AG10803 (cell line): ENCODE results near the gene LSM11.
A peak's percentile ranks its signal among the peaks of the same experiment; 100 is the strongest.

ENCODE experiments used
- DNase-seq: peaks from one replicate; pipeline ENCODE4 v3.0.0; 2010; ENCODE audit warnings: low read depth
- H3K4me3 ChIP-seq: 2 replicates; pipeline ENCODE4 v1.5.1; 2011; ENCODE audit warnings: mild to moderate bottlenecking, low read length, control low read depth
- TF ChIP-seq, protein P1 (sequence below): conservative IDR thresholded peaks from 2 replicates; pipeline ENCODE4 v1.5.1; 2011; ENCODE audit warnings: mild to moderate bottlenecking, low read length, control low read depth, inconsistent platforms

Gene LSM11

DNA sequence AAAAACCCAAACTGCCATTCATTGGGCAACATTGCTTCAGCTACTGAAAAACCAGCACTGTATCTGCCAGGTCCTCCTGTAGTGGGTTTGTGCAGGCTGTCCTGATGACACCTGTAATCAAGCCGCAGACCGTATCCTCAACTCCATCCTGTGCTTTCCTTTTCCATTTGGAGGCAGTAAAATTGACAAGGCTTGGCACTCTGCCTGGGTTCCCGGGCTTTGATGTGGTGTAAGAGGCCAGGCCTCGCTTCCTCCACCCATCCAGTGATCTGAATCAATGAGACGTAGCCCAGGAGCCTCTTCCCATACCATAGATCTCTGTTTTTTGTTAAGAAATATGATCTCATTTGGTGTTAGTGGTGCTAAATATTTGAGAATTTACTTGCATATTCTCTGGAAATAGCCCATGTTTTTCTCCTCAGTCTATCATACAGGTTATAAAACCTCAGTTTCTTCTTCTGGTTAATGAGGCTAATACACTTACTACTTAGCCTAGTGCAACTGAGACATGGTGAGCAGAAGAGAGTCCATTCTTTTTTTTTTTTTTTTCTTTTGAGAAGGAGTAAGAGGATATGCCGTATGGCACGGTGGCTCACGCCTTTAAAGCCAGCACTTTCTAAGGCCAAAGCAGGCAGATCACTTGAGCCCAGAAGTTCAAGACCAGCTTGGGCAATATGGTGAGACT, 34.8 kb downstream of the LSM11 start:
- H3K4me3 ChIP-seq: no peak overlapping the region
- TF ChIP-seq, protein P1, sequence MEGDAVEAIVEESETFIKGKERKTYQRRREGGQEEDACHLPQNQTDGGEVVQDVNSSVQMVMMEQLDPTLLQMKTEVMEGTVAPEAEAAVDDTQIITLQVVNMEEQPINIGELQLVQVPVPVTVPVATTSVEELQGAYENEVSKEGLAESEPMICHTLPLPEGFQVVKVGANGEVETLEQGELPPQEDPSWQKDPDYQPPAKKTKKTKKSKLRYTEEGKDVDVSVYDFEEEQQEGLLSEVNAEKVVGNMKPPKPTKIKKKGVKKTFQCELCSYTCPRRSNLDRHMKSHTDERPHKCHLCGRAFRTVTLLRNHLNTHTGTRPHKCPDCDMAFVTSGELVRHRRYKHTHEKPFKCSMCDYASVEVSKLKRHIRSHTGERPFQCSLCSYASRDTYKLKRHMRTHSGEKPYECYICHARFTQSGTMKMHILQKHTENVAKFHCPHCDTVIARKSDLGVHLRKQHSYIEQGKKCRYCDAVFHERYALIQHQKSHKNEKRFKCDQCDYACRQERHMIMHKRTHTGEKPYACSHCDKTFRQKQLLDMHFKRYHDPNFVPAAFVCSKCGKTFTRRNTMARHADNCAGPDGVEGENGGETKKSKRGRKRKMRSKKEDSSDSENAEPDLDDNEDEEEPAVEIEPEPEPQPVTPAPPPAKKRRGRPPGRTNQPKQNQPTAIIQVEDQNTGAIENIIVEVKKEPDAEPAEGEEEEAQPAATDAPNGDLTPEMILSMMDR: no peak
- peak; percentile 36 for DNase-seq

DNA sequence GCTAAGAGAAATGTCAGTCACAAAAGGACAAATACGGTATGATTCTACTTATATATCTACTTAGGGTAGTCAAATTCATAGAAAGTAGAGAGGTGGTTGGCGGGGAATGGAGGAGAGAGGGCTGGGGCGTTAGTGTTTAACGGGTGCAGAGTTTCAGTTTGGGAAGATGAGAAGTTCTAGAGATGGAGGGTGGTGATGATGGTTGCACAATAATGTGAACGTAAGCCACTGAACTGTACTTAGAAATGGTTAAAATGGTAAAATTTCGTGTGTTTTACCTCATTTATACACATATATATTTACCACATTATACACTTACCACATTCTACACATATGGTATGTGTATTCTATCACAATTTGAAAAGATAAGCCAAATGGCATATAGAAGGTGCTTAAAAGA, 35.7 kb downstream of the LSM11 start:
- TF ChIP-seq, protein P1: no peak
- H3K4me3 ChIP-seq: no peak overlapping the region

DNA sequence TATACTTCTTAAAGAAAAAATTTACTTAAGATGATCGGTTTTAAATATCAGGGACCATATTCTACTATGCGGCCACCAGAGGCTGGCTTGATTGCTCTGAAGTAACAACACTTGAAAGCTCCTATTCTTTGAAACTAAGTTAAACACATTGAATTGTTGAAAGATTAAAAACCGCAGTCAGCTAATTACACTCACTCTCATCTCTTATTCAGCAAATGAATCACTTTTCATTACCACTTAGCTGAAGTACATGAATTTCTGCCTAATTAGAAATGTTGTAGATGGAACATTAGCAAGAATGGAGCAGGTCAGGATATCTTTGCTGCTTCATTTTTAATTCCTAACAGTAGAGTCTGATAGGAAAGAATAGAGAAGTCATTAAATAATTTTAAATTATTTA, 42.3 kb downstream of the LSM11 start:
- no peak for DNase-seq
- TF ChIP-seq, protein P1: no peak
- no peak overlapping the region for H3K4me3 ChIP-seq

More for the DNA sequence above, 35.7 kb downstream of the LSM11 start:
- DNase-seq: no peak

DNA sequence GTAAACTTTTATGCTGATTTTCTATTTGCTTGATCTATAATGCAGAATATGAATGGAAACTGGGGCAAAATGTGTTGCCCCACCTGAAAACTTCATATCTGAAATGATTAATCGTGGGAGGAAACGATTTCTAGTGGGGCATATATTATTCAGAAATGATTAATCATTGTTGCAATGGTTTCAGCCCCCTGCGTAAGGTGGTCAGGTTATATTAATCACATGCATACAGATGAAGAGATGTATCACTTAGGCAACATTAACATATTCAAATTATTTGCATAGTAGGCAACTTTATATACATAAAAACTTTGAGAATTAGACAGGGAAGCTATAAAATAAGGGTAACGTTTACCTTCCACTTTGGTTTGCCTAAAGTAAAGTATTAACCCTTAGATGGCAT, 49.8 kb downstream of the LSM11 start:
- TF ChIP-seq, protein P1: no peak
- H3K4me3 ChIP-seq: no peak overlapping the region
- no peak for DNase-seq

DNA sequence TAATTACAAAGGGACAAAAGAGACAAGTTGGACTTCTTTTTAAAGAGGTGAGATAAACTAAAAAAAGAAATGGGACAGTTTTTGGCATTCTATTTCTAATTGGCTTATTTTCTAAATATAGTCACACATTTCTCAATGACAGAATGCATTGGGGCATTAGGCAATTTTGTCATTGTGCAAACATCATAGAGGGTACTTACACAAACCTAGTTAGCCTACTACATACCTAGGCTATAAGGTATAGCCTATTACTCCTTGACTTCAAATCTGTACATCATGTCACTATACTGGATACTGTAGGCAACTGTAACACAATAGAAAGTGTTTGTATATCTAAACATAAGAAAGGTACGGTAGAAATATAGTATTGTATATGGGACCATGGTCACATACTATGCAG, 56.1 kb downstream of the LSM11 start:
- H3K4me3 ChIP-seq: no peak overlapping the region
- DNase-seq: no peak
- TF ChIP-seq, protein P1: no peak

DNA sequence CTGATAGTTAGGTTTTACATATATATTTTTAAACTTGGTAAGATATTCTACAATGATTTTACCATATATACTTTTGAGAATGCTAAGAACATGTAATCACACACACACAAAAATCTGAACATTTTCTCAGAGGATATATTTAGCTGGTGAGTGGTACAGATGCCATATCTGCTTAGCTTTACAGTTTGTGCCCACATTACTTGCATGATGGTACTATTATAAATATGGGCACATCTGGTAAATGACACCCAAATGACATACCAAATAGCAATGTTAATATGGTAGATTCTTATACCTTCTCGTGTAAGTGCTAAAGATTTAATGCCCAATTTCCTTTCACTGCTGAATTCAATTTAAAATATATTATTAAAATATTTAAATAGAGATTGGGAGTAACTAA, 56.6 kb downstream of the LSM11 start:
- no peak for DNase-seq
- H3K4me3 ChIP-seq: no peak overlapping the region
- TF ChIP-seq, protein P1: no peak

DNA sequence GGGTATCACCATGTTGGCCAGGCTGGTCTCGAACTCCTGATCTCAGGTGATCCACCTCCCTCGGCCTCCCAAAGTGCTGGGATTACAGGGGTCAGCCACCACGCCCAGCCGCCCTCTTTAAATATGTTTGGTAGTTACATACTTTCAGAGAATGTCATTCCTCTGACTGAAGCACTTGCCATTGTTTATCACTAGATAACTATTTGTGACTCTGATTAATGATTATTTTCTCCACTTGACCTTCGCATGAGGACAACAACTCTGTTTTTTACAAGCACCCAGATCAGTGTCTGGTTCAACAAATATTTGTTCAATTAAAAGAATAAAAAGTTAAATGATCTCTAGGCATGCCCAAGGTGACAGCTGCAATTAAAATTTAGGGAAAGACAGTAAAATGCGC, 59.2 kb downstream of the LSM11 start:
- no peak overlapping the region for H3K4me3 ChIP-seq
- TF ChIP-seq, protein P1: no peak
- DNase-seq: no peak
